ENCODE results near the gene PTS. TPM values are rescaled to one million over a fixed set of nuclear protein-coding genes. Genes with fewer than 3 reads are reported as not detected.

Gene PTS
- total RNA-seq, 1 experiment from 2014 or later = 48.6 TPM

- Histone ChIP-seq H3K27ac (ENCODE audit: insufficient read length, low read depth, low read length) (no peak overlapping the region), H2BK20ac (ENCODE audit: low read depth, low read length, poor library complexity, severe bottlenecking) (no peak overlapping the region), H3K27me3 (ENCODE audit: insufficient read depth, low read length) (no peaks in the 10 kb centered on the region), H2BK120ac (ENCODE audit: low read depth, low read length, poor library complexity, severe bottlenecking) (no peak overlapping the region), H3T11ph (ENCODE audit: low read length) (no peak overlapping the region), H3K4me2 (ENCODE audit: insufficient read depth, insufficient read length, low read length) (no peak overlapping the region), H4K8ac (replicated peaks; ENCODE audit: insufficient read length, low read depth, low read length) (no peak overlapping the region), H3K79me2 (ENCODE audit: insufficient read depth, low read length) (no peaks in the 10 kb centered on the region), H3K56ac (ENCODE audit: insufficient read length, low read depth, low read length) (no peak overlapping the region), H3K14ac (ENCODE audit: insufficient read depth, low read length) (no peak overlapping the region), H3K4me1 (ENCODE audit: insufficient read depth, low read length) (no peaks in the 10 kb centered on the region), H2BK5ac (ENCODE audit: insufficient read length, low read length) (no peak overlapping the region), H4K5ac (ENCODE audit: insufficient read length, low read depth, low read length) (no peak overlapping the region), H4K20me1 (ENCODE audit: control insufficient read depth, insufficient read depth, insufficient read length) (no peaks in the 10 kb centered on the region), H3K4ac (ENCODE audit: low read depth, low read length) (no peak overlapping the region), H3K9ac (ENCODE audit: extremely low read depth, insufficient read length, low read length) (no peak overlapping the region), H3K23me2 (ENCODE audit: insufficient read length, low read depth, low read length, poor library complexity, severe bottlenecking) (peaks cover 5% of the 10 kb centered on the region), H3K18ac (ENCODE audit: insufficient read length, low read depth, low read length) (no peak overlapping the region), H3K79me1 (ENCODE audit: insufficient read depth, low read depth, low read length, poor library complexity, severe bottlenecking) (no peaks in the 10 kb centered on the region), H3K23ac (ENCODE audit: insufficient read length, low read depth, low read length) (no peak overlapping the region), H2AFZ (ENCODE audit: low read length) (no peak overlapping the region), H2AK5ac (ENCODE audit: insufficient read length, low read length) (no peak overlapping the region), H3K9me3 (ENCODE audit: control insufficient read depth, low read depth, low read length) (no peaks in the 10 kb centered on the region), H4K91ac (ENCODE audit: insufficient read length, low read depth, low read length) (no peak overlapping the region), H2BK12ac (ENCODE audit: insufficient read length, low read depth, low read length) (no peak overlapping the region), H2BK15ac (ENCODE audit: low read depth, low read length) (no peak overlapping the region)
- Mint-ChIP-seq H3K27ac (no peak overlapping the region), H3K4me3 (no peak overlapping the region), H3K4me1 (peaks cover 19% of the 10 kb centered on the region in 2 experiments), H3K27me3 (ENCODE audit: low read depth) (peaks cover 1% of the 10 kb centered on the region), H3K9me3 (no peaks in the 10 kb centered on the region), H3K36me3 (ENCODE audit: insufficient read depth in 1 of 3, low read depth in 3 of 3) (no peaks in the 10 kb centered on the region)
- WGBS (ENCODE audit: extremely low coverage, insufficient read length, low lambda C conversion rate) = no CpG with 5 or more reads among the region's 4 CpGs
- no peak for DNase-seq
- no peak for TF ChIP-seq CTCF (conservative IDR thresholded peaks at IDR 0.05)
Observed at GRCh38 chr11:112281726-112282125, 55.5 kb downstream of the PTS start.

Other genes starting within 250 kb of the PTS start
- 57.3 and 58.4 TPM in 2 replicates for gene DLAT, start 201.0 kb upstream of the PTS start, total RNA-seq (2021)
- 1.1 and 1.4 TPM in 2 replicates for gene PIH1D2, start 152.4 kb upstream of the PTS start, total RNA-seq (2021)
- gene NKAPD1, start 152.1 kb upstream of the PTS start, total RNA-seq (2021) = 22.7 and 25.9 TPM in 2 replicates
- gene TIMM8B, start 139.7 kb upstream of the PTS start, total RNA-seq (2021) = 84.4 and 86.3 TPM in 2 replicates
- gene SDHD, start 139.6 kb upstream of the PTS start, total RNA-seq (2021) = 79.6 and 82.3 TPM in 2 replicates
- gene IL18, start 62.3 kb upstream of the PTS start, total RNA-seq (2021) = 0.31 TPM in 1 of 2 replicates, not detected in the other
- 0.22 and 0.31 TPM in 2 replicates for gene TEX12, start 59.1 kb upstream of the PTS start, total RNA-seq (2021)
- gene BCO2, start 50.9 kb upstream of the PTS start, total RNA-seq (2021) = 0.31 and 0.44 TPM in 2 replicates
- not detected in 2 replicates for gene PLET1, start 34.4 kb downstream of the PTS start, total RNA-seq (2021)

Data from H9 (cell line).